ENCODE results near the gene SNTG2.

The SNTG2 gene

GRCh38 chr2:1046067-1046466 lies 95.4 kb downstream of the SNTG2 start:
- TF ChIP-seq, protein P1, sequence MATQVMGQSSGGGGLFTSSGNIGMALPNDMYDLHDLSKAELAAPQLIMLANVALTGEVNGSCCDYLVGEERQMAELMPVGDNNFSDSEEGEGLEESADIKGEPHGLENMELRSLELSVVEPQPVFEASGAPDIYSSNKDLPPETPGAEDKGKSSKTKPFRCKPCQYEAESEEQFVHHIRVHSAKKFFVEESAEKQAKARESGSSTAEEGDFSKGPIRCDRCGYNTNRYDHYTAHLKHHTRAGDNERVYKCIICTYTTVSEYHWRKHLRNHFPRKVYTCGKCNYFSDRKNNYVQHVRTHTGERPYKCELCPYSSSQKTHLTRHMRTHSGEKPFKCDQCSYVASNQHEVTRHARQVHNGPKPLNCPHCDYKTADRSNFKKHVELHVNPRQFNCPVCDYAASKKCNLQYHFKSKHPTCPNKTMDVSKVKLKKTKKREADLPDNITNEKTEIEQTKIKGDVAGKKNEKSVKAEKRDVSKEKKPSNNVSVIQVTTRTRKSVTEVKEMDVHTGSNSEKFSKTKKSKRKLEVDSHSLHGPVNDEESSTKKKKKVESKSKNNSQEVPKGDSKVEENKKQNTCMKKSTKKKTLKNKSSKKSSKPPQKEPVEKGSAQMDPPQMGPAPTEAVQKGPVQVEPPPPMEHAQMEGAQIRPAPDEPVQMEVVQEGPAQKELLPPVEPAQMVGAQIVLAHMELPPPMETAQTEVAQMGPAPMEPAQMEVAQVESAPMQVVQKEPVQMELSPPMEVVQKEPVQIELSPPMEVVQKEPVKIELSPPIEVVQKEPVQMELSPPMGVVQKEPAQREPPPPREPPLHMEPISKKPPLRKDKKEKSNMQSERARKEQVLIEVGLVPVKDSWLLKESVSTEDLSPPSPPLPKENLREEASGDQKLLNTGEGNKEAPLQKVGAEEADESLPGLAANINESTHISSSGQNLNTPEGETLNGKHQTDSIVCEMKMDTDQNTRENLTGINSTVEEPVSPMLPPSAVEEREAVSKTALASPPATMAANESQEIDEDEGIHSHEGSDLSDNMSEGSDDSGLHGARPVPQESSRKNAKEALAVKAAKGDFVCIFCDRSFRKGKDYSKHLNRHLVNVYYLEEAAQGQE (IDR thresholded peaks at IDR 0.05; ENCODE audit: insufficient read depth in 1 of 2, low read depth in 2 of 2, low read length in 2 of 2) = no peak
- no peak for TF ChIP-seq TAF1 (IDR thresholded peaks at IDR 0.05; ENCODE audit: borderline replicate concordance, insufficient read depth, low read length)
- TF ChIP-seq SIN3A (IDR thresholded peaks at IDR 0.05; ENCODE audit: borderline replicate concordance, insufficient read depth, low read length) = no peak
- TF ChIP-seq FOXP2 (optimal IDR thresholded peaks at IDR 0.05; ENCODE audit: borderline replicate concordance, extremely low read depth, extremely low read length, insufficient read depth) = no peak
- no peak for TF ChIP-seq POLR2AphosphoS5 (IDR thresholded peaks at IDR 0.05; ENCODE audit: low read depth, low read length)

DNA sequence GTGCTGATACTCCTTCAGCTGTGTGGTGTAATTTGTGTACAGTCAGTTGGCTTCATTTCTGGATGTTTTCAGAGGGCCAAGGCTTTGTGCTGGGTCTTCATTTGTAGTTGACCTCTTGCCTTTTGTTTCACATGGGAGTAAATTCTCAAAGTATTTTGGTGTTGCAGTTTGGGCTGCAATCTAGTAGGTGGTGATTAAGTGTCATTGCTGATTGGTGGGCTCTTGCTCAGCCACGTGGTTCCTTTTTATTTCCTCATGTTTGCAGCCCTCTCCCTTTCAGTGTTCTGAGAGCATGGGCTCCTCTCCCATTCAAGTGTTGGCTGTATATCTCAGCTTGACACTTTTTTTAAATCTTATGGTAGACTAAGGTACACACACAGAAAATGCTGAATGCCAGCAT lies 96.8 kb downstream of the SNTG2 start:
- TF ChIP-seq FOXP2 (optimal IDR thresholded peaks at IDR 0.05; ENCODE audit: borderline replicate concordance, extremely low read depth, extremely low read length, insufficient read depth) = no peak

DNA sequence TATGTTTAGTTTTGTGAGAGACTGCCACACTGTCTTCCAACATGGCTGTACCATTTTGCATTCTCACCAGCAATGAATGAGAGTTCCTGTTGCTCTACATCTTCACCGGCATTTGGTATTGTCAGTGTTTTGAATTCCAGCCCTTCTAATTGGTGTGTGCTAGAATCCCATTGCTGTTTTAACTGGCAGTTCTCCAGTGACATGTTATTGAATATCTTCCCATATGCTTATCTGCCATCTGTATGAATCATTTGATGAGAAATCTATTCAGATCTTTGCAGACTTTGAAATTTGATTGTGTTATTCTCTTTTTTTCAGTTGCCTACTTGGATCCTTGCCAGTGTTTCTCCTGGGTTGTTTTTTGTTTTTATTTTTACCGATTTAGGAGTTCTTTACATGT lies 99.0 kb downstream of the SNTG2 start:
- TF ChIP-seq, protein P1 (IDR thresholded peaks at IDR 0.05; ENCODE audit: insufficient read depth in 1 of 2, low read depth in 2 of 2, low read length in 2 of 2) = no peak

DNA sequence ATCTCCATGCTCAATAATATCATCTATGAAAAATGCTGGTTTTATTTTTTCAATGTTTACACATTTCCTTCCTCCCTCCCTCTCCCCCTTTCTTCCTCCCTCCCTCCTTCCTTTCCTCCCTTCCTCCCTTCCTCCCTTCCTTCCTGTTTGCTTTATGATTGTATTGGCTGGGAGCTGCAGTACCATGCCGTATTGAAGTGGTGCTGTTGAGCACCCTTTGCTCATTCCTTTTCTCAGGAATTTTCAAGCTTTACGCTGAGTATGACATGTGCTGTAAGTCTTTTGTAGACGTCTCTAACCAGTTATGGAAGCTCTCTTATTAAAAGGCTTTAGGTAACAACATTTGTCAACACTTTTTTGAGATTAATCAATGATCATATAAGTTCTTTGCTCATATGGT lies 100.4 kb downstream of the SNTG2 start:
- no peak for TF ChIP-seq POLR2AphosphoS5 (IDR thresholded peaks at IDR 0.05; ENCODE audit: low read depth, low read length)
- no peak for TF ChIP-seq TAF1 (IDR thresholded peaks at IDR 0.05; ENCODE audit: borderline replicate concordance, insufficient read depth, low read length)
- no peak for TF ChIP-seq SIN3A (IDR thresholded peaks at IDR 0.05; ENCODE audit: borderline replicate concordance, insufficient read depth, low read length)
- TF ChIP-seq, protein P1 (IDR thresholded peaks at IDR 0.05; ENCODE audit: insufficient read depth in 1 of 2, low read depth in 2 of 2, low read length in 2 of 2) = no peak
- TF ChIP-seq FOXP2 (optimal IDR thresholded peaks at IDR 0.05; ENCODE audit: borderline replicate concordance, extremely low read depth, extremely low read length, insufficient read depth) = no peak

DNA sequence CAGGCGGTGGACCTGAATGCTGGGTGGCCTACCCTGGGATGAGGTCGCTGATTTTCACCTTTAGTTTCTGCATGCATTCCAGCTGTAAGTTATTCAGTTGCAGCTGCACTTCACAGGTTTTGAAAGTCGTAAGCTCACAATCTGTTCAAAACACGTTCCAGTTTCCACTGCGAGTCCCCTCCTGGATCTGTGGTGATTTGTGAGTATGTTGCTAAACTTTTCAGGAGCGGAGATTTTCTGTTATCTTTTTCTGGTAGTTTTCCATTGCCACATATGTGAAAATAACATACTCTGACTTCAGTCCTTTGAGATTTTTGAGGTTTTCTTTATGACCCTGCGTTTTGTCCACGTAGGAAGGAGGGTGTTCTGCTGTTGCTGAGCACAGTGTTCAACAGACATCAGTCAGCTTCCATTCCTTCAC lies 102.1 kb downstream of the SNTG2 start:
- TF ChIP-seq POLR2AphosphoS5 (IDR thresholded peaks at IDR 0.05; ENCODE audit: low read depth, low read length) (no peak), TAF1 (IDR thresholded peaks at IDR 0.05; ENCODE audit: borderline replicate concordance, insufficient read depth, low read length) (no peak), SIN3A (IDR thresholded peaks at IDR 0.05; ENCODE audit: borderline replicate concordance, insufficient read depth, low read length) (no peak), FOXP2 (optimal IDR thresholded peaks at IDR 0.05; ENCODE audit: borderline replicate concordance, extremely low read depth, extremely low read length, insufficient read depth) (no peak)
- TF ChIP-seq, protein P1 (IDR thresholded peaks at IDR 0.05; ENCODE audit: insufficient read depth in 1 of 2, low read depth in 2 of 2, low read length in 2 of 2) = no peak
